WTC11 (cell line): ENCODE results near the gene COA5. TPM values are rescaled to one million over a fixed set of nuclear protein-coding genes. Genes with fewer than 3 reads are reported as not detected.

Experiments used
- ATAC-seq: fragments of 200-7000 bp; cut with Tn5 transposase; 2 replicates; pipeline ENCODE4 v1.10.0; 2021; ENCODE audit warnings: mild to moderate bottlenecking, moderate library complexity
- CTCF ChIA-PET: fragments of 300-600 bp; sonication (Branson Sonifier 250); formaldehyde crosslinking; loops from one replicate; lab custom pipeline; 2021; ENCODE audit warnings: antibody characterized with exemption; lab: Charles Lee
- POLR2A ChIA-PET: fragments of 350-600 bp; sonication (Branson Sonifier 250); formaldehyde crosslinking; loops from one replicate; lab custom pipeline; 2021; ENCODE audit warnings: antibody characterized with exemption; lab: Charles Lee
- DNase-seq: peaks from one replicate; pipeline ENCODE4 v3.0.0; 2021; ENCODE audit warnings: low spot score
- H3K27ac Mint-ChIP-seq: 2 replicates; pipeline ENCODE4 v1.8.0; 2021; ENCODE audit warnings: mixed read lengths
- H3K27me3 Mint-ChIP-seq: 2 replicates; pipeline ENCODE4 v1.8.0; 2021; ENCODE audit warnings: low read depth, mild to moderate bottlenecking, moderate library complexity, mixed read lengths
- H3K36me3 Mint-ChIP-seq: 2 replicates; pipeline ENCODE4 v1.8.0; 2021; ENCODE audit warnings: mixed read lengths
- H3K4me1 Mint-ChIP-seq: 2 replicates; pipeline ENCODE4 v1.8.0; 2022; ENCODE audit warnings: mixed read lengths
- H3K4me3 Mint-ChIP-seq: 2 replicates; pipeline ENCODE4 v1.8.0; 2021; ENCODE audit warnings: mild to moderate bottlenecking, moderate library complexity, mixed read lengths
- H3K9me3 Mint-ChIP-seq: 2 replicates; pipeline ENCODE4 v1.8.0; 2021; ENCODE audit warnings: mixed read lengths
- AR ChIP-seq: fragments of 250-450 bp; sonication (Bioruptor Pico); IDR thresholded peaks from 2 replicates; pipeline ENCODE4 v1.9.0; 2021; ENCODE audit warnings: mild to moderate bottlenecking
- CBFB ChIP-seq: sonication (generic); formaldehyde crosslinking; IDR thresholded peaks from 2 replicates; pipeline ENCODE4 v1.8.1; 2022; ENCODE audit warnings: mild to moderate bottlenecking, low read depth, missing genetic modification reagents
- CDX4 ChIP-seq: fragments of 250-450 bp; sonication (Bioruptor Pico); IDR thresholded peaks from 2 replicates; pipeline ENCODE4 v1.9.0; 2021; ENCODE audit warnings: moderate library complexity, mild to moderate bottlenecking, inconsistent platforms, borderline replicate concordance
- CREM ChIP-seq: sonication (generic); formaldehyde crosslinking; IDR thresholded peaks from 2 replicates; pipeline ENCODE4 v1.8.1; 2022; ENCODE audit warnings: mild to moderate bottlenecking, missing genetic modification reagents, moderate library complexity
- E2F1 ChIP-seq: sonication (generic); formaldehyde crosslinking; IDR thresholded peaks from 2 replicates; pipeline ENCODE4 v1.8.0; 2022; ENCODE audit warnings: mild to moderate bottlenecking, missing genetic modification reagents
- E2F4 ChIP-seq: sonication (generic); formaldehyde crosslinking; IDR thresholded peaks from 2 replicates; pipeline ENCODE4 v1.8.1; 2022; ENCODE audit warnings: low read depth, mild to moderate bottlenecking, moderate library complexity, missing genetic modification reagents, borderline replicate concordance
- GABPB1 ChIP-seq: sonication (generic); formaldehyde crosslinking; IDR thresholded peaks from 2 replicates; pipeline ENCODE4 v1.8.1; 2023; ENCODE audit warnings: mild to moderate bottlenecking, missing genetic modification reagents
- HMGA2 ChIP-seq: fragments of 250-450 bp; sonication (Bioruptor Pico); IDR thresholded peaks from 2 replicates; pipeline ENCODE4 v1.4.0; 2021; ENCODE audit warnings: mild to moderate bottlenecking, moderate library complexity
- HMGXB4 ChIP-seq: sonication (generic); formaldehyde crosslinking; IDR thresholded peaks from 2 replicates; pipeline ENCODE4 v1.8.1; 2023; ENCODE audit warnings: mild to moderate bottlenecking, moderate library complexity, missing genetic modification reagents
- MYBL2 ChIP-seq: sonication (generic); formaldehyde crosslinking; IDR thresholded peaks from 2 replicates; pipeline ENCODE4 v1.8.1; 2023; ENCODE audit warnings: mild to moderate bottlenecking, moderate library complexity, missing genetic modification reagents
- NFATC4 ChIP-seq: fragments of 250-450 bp; sonication (Bioruptor Pico); IDR thresholded peaks from 2 replicates; pipeline ENCODE4 v1.9.0; 2021; ENCODE audit warnings: mild to moderate bottlenecking
- SP1 ChIP-seq: sonication (generic); formaldehyde crosslinking; conservative IDR thresholded peaks from 2 replicates; pipeline ENCODE4 v1.8.1; 2022; ENCODE audit warnings: missing genetic modification reagents
- STAT6 ChIP-seq: sonication (generic); formaldehyde crosslinking; conservative IDR thresholded peaks from 2 replicates; pipeline ENCODE4 v1.8.1; 2023; ENCODE audit warnings: mild to moderate bottlenecking, low read depth, missing genetic modification reagents, moderate library complexity
- TCF7 ChIP-seq: sonication (generic); formaldehyde crosslinking; IDR thresholded peaks from 2 replicates; pipeline ENCODE4 v1.8.0; 2022; ENCODE audit warnings: mild to moderate bottlenecking, low read depth, missing genetic modification reagents, moderate library complexity
- TEAD1 ChIP-seq: sonication (generic); formaldehyde crosslinking; IDR thresholded peaks from 2 replicates; pipeline ENCODE4 v1.8.0; 2022; ENCODE audit warnings: mild to moderate bottlenecking, missing genetic modification reagents
- ZBTB21 ChIP-seq: sonication (generic); formaldehyde crosslinking; IDR thresholded peaks from 2 replicates; pipeline ENCODE4 v1.8.1; 2023; ENCODE audit warnings: mild to moderate bottlenecking, missing genetic modification reagents, borderline replicate concordance
- ZNF219 ChIP-seq: sonication (generic); formaldehyde crosslinking; IDR thresholded peaks from 2 replicates; pipeline ENCODE4 v1.8.0; 2023; ENCODE audit warnings: missing genetic modification reagents, mild to moderate bottlenecking, borderline replicate concordance
- ZNF232 ChIP-seq: sonication (generic); formaldehyde crosslinking; IDR thresholded peaks from 2 replicates; pipeline ENCODE4 v1.8.0; 2022; ENCODE audit warnings: mild to moderate bottlenecking, missing genetic modification reagents
- ZNF263 ChIP-seq: sonication (generic); formaldehyde crosslinking; IDR thresholded peaks from 2 replicates; pipeline ENCODE4 v1.8.1; 2022; ENCODE audit warnings: low read depth, mild to moderate bottlenecking, moderate library complexity, missing genetic modification reagents
- ZNF281 ChIP-seq: sonication (generic); formaldehyde crosslinking; IDR thresholded peaks from 2 replicates; pipeline ENCODE4 v1.8.0; 2023; ENCODE audit warnings: mild to moderate bottlenecking, missing genetic modification reagents
- ZNF671 ChIP-seq: fragments of 250-450 bp; sonication (Bioruptor Pico); IDR thresholded peaks from 2 replicates; pipeline ENCODE4 v1.8.0; 2021; ENCODE audit warnings: mild to moderate bottlenecking
- ZSCAN18 ChIP-seq: fragments of 250-450 bp; sonication (Bioruptor Pico); IDR thresholded peaks from 2 replicates; pipeline ENCODE4 v2.1.2; 2022; ENCODE audit warnings: mild to moderate bottlenecking, moderate library complexity
- total RNA-seq: library from RNA; stranded (reverse); gene quantifications from 3 replicates; pipeline ENCODE4 v1.2.3, GENCODE V29; 2021

COA5 gene
- total RNA-seq, 1 experiment from 2014 or later = 29.3 TPM

- no peak for TF ChIP-seq E2F1 (CRISPR knock-in tag)
- no peak for TF ChIP-seq MYBL2 (CRISPR knock-in tag)
- no peak for TF ChIP-seq E2F4 (CRISPR knock-in tag)
- no peak for TF ChIP-seq ZNF281 (CRISPR knock-in tag)
- TF ChIP-seq TEAD1 (CRISPR knock-in tag) = no peak
- no peak for TF ChIP-seq ZNF263
- no peak for TF ChIP-seq CREM
- no peak for TF ChIP-seq CDX4 (CRISPR knock-in tag)
- TF ChIP-seq GABPB1 (CRISPR knock-in tag) = no peak
- TF ChIP-seq ZNF671 (CRISPR knock-in tag) = no peak
- TF ChIP-seq ZNF232 (CRISPR knock-in tag) = no peak
These were observed 34.9 kb downstream of the COA5 start (continued) for GRCh38 chr2:98573426-98573825.

GRCh38 chr2:98572676-98573075 is 35.6 kb downstream of the COA5 start:
- H3K27ac Mint-ChIP-seq = no peak overlapping the region
- no peak overlapping the region for H3K4me3 Mint-ChIP-seq
- no peaks in the 10 kb centered on the region for H3K27me3 Mint-ChIP-seq
- TF ChIP-seq STAT6 (CRISPR knock-in tag) (no peak), HMGA2 (no peak), ZBTB21 (CRISPR knock-in tag) (no peak), AR (CRISPR knock-in tag) (no peak), TCF7 (CRISPR knock-in tag) (no peak), ZNF232 (CRISPR knock-in tag) (no peak), ZNF219 (no peak), NFATC4 (CRISPR knock-in tag) (no peak), SP1 (CRISPR knock-in tag) (no peak), MYBL2 (CRISPR knock-in tag) (no peak), CBFB (CRISPR knock-in tag) (no peak), ZSCAN18 (CRISPR knock-in tag) (no peak), HMGXB4 (no peak)

More at GRCh38 chr2:98572676-98573075, 35.6 kb downstream of the COA5 start:
- Mint-ChIP-seq H3K9me3 (no peaks in the 10 kb centered on the region), H3K36me3 (peaks cover 29% of the 10 kb centered on the region), H3K4me1 (no peaks in the 10 kb centered on the region)
- ATAC-seq (no peak), DNase-seq (no peak)
- POLR2A ChIA-PET = interaction anchor here (0.6 kb wide), 1 partner anchor 128 kb away, joined by 5 read pairs; no protein-coding TSS in a partner anchor
- CTCF ChIA-PET = no interaction called here
